Body of pancreas (tissue), 4 donors: ENCODE data around the gene WHRN. TPM values are rescaled to one million over a fixed set of nuclear protein-coding genes. Genes with fewer than 3 reads are reported as not detected.

Experiments
- ATAC-seq: fragments of 150-250 bp; one replicate; pipeline ENCODE4 v1.9.1; 2016
- DNase-seq, 4 donors: peaks; one replicate each; pipeline ENCODE4 v3.0.0-alpha.2; 2019
- H3K27ac ChIP-seq, 4 donors: fragments of 200-600 bp; sonication (generic); 1 replicate in 3 of 4; 2 replicates in 1 of 4; pipeline versions ENCODE4 v1.5.1 to v1.6.1; 2016 to 2019; ENCODE audit warnings: mild to moderate bottlenecking in 1 of 4, mixed read lengths in 1 of 4, moderate library complexity in 1 of 4
- H3K27me3 ChIP-seq, 2 donors: fragments of 200-600 bp; sonication (generic); one replicate each; pipeline ENCODE4 v1.6.0; 2016; ENCODE audit warnings: mild to moderate bottlenecking in 1 of 2
- H3K36me3 ChIP-seq, 2 donors: fragments of 200-600 bp; sonication (generic); replicated peaks in 1 of 2; 2 replicates each; pipeline ENCODE4 v1.5.1; 2016; ENCODE audit warnings: low read depth in 2 of 2; ENCODE audit not compliant: insufficient read depth in 1 of 2
- H3K4me1 ChIP-seq: fragments of 200-600 bp; sonication (generic); one replicate; pipeline ENCODE4 v1.6.0; 2016
- H3K4me3 ChIP-seq, 2 donors: fragments of 200-600 bp; sonication (generic); 1 replicate in 1 of 2; 2 replicates in 1 of 2; pipeline ENCODE4 v1.5.1; 2016 to 2019
- H3K9me3 ChIP-seq, 3 donors: fragments of 200-600 bp; sonication (generic); 1 replicate in 2 of 3; 2 replicates in 1 of 3; pipeline ENCODE4 v1.5.1; 2016
- POLR2A ChIP-seq, 3 donors: fragments of 450-650 bp; IDR thresholded peaks; one replicate each; pipeline ENCODE4 v1.6.1; 2016; ENCODE audit warnings: antibody characterized with exemption in 3 of 3, mild to moderate bottlenecking in 2 of 3
- WGBS, 2 donors: methylation state at CpG; one replicate each; pipeline ENCODE4 v1.1.5; 2017; 5-methylcytosine and 5-hydroxymethylcytosine counted together
- intact Hi-C: fragments of 100-400 bp; cut with DNase I; formaldehyde crosslinking; loops from one replicate; pipeline ENCODE4 v1.15.1; 2023
- total RNA-seq, 2 donors: library from RNA; depleted of rRNA; stranded (reverse); fragments of >200 nt; gene quantifications; one replicate each; pipeline ENCODE4 v1.1.0, GENCODE V29; 2016
- TF ChIP-seq, protein P1 (sequence below), 7 experiments: fragments of 450-650 bp in 4 of 7; fragments of 200-600 bp in 3 of 7; sonication (generic) in 3 of 7; IDR thresholded peaks; one replicate each; pipeline ENCODE4 v1.5.1; 2016 to 2019; ENCODE audit warnings: antibody characterized with exemption in 7 of 7

WHRN gene
- total RNA-seq, 2 donors from 2014 or later, result 13.5 to 15.6 TPM

- WGBS, 2 donors, result 85 to 89% methylated on average over 10 to 14 of the region's 14 CpGs
- Histone ChIP-seq H3K36me3 (no peaks in the 10 kb centered on the region), H3K4me3 (no peak overlapping the region), H3K9me3 (no peaks in the 10 kb centered on the region), H3K27me3 (no peaks in the 10 kb centered on the region), H3K4me1 (no peaks in the 10 kb centered on the region), H3K27ac (no peak overlapping the region)
- DNase-seq (no peak), ATAC-seq (no peak)
- no peak for TF ChIP-seq POLR2A (IDR thresholded peaks at IDR 0.05)
- TF ChIP-seq, protein P1, sequence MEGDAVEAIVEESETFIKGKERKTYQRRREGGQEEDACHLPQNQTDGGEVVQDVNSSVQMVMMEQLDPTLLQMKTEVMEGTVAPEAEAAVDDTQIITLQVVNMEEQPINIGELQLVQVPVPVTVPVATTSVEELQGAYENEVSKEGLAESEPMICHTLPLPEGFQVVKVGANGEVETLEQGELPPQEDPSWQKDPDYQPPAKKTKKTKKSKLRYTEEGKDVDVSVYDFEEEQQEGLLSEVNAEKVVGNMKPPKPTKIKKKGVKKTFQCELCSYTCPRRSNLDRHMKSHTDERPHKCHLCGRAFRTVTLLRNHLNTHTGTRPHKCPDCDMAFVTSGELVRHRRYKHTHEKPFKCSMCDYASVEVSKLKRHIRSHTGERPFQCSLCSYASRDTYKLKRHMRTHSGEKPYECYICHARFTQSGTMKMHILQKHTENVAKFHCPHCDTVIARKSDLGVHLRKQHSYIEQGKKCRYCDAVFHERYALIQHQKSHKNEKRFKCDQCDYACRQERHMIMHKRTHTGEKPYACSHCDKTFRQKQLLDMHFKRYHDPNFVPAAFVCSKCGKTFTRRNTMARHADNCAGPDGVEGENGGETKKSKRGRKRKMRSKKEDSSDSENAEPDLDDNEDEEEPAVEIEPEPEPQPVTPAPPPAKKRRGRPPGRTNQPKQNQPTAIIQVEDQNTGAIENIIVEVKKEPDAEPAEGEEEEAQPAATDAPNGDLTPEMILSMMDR (IDR thresholded peaks at IDR 0.05), result no peak
- intact Hi-C loops, result no loop called here
Observed at GRCh38 chr9:114423181-114423580, 82.1 kb downstream of the WHRN start.

- intact Hi-C loops, result no loop called here
- DNase-seq, result no peak
- Histone ChIP-seq H3K27ac (no peak overlapping the region), H3K9me3 (no peaks in the 10 kb centered on the region), H3K36me3 (no peaks in the 10 kb centered on the region), H3K27me3 (no peaks in the 10 kb centered on the region), H3K4me3 (no peak overlapping the region), H3K4me1 (no peaks in the 10 kb centered on the region)
- 63 to 89% methylated on average over 1 to 2 of the region's 2 CpGs for WGBS, 2 donors
- no peak for ATAC-seq
- TF ChIP-seq POLR2A (IDR thresholded peaks at IDR 0.05), result no peak
- TF ChIP-seq, protein P1 (IDR thresholded peaks at IDR 0.05), result no peak
Observed at GRCh38 chr9:114421147-114421546, 84.1 kb downstream of the WHRN start.

GRCh38 chr9:114419796-114420195, 85.5 kb downstream of the WHRN start:
- DNase-seq, result no peak
- 92 to 93% methylated on average over 8 of the region's 8 CpGs for WGBS, 2 donors
- intact Hi-C loops, result no loop called here
- no peak for TF ChIP-seq POLR2A (IDR thresholded peaks at IDR 0.05)
- TF ChIP-seq, protein P1 (IDR thresholded peaks at IDR 0.05), result no peak
- Histone ChIP-seq H3K36me3 (no peaks in the 10 kb centered on the region), H3K9me3 (no peaks in the 10 kb centered on the region), H3K27me3 (no peaks in the 10 kb centered on the region), H3K27ac (no peak overlapping the region), H3K4me3 (no peak overlapping the region), H3K4me1 (no peaks in the 10 kb centered on the region)
- ATAC-seq, result no peak

DNA sequence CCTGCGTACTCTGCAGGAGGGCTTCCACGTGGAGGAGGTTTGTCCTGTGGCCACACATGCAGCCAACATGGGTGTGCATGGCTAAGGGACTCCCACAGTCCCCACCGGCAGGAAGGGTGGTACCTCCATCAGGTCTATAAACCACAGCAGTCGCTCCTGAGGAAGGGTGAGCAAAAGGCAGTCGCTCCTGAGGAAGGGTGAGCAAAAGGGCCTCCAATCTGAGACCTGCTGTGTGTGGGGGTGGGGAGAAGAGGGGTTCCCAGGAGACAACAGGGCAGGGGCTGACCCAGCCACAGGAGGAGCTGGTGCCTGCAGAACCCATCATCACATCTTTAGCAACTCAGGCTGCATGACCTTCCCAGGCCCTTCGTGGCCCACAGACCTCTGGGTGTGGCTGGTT, 87.2 kb downstream of the WHRN start:
- DNase-seq (no peak), ATAC-seq (no peak)
- intact Hi-C loops, result no loop called here
- Histone ChIP-seq H3K9me3 (no peaks in the 10 kb centered on the region), H3K4me3 (no peak overlapping the region), H3K27ac (no peak overlapping the region), H3K4me1 (no peaks in the 10 kb centered on the region), H3K27me3 (no peaks in the 10 kb centered on the region), H3K36me3 (no peaks in the 10 kb centered on the region)
- 84 to 92% methylated on average over 4 to 6 of the region's 6 CpGs for WGBS, 2 donors
- TF ChIP-seq, protein P1 (IDR thresholded peaks at IDR 0.05), result no peak
- TF ChIP-seq POLR2A (IDR thresholded peaks at IDR 0.05), result no peak

DNA sequence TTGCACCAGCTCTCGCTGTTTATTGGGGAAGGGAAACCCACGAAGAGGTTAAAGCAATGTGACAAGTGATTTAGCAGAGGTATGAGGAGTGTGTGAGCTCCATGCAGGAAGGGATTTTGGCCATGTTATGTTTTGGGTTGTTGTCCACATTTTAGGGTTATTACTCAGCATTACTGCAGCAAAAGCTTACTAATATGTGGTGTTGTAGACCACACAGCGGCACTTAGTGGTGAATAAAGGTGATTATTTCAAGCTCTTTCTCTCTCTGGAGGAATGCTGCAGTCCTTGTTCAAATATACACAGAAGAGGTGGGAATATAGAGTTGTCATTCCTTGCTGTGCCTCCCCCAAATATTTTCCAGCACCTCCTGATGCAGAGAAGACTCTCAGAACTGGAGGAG, 87.8 kb downstream of the WHRN start:
- Histone ChIP-seq H3K9me3 (no peaks in the 10 kb centered on the region), H3K4me1 (no peaks in the 10 kb centered on the region), H3K36me3 (no peaks in the 10 kb centered on the region), H3K27me3 (no peaks in the 10 kb centered on the region), H3K27ac (no peak overlapping the region), H3K4me3 (no peak overlapping the region)
- no peak for ATAC-seq
- TF ChIP-seq, protein P1 (IDR thresholded peaks at IDR 0.05), result no peak
- no peak for TF ChIP-seq POLR2A (IDR thresholded peaks at IDR 0.05)
- WGBS, 2 donors, result 60 to 75% methylated on average over 3 of the region's 3 CpGs
- intact Hi-C loops, result no loop called here
- DNase-seq, result no peak
